Ovary (tissue), 9 donors: ENCODE data around the gene SULT6B1. TPM values are rescaled to one million over a fixed set of nuclear protein-coding genes. Genes with fewer than 3 reads are reported as not detected.
A peak's percentile ranks its signal among the peaks of the same experiment; 100 is the strongest.
"Not testable (repeated sequence)": the region's sequence is repeated elsewhere in the genome, so short reads cannot be mapped to it uniquely, and the experiment has no call there.

ENCODE experiments used
- DNase-seq, 5 donors: peaks; one replicate each; pipeline ENCODE4 v3.0.0-alpha.2; 2019 to 2020
- H3K27ac ChIP-seq, 2 donors: fragments of 200-600 bp; one replicate each; pipeline versions ENCODE4 v1.5.1 to v1.8.0; 2019 to 2022
- H3K27me3 ChIP-seq: fragments of 200-600 bp; one replicate; pipeline ENCODE4 v1.8.0; 2022
- H3K36me3 ChIP-seq: fragments of 200-600 bp; sonication (generic); one replicate; pipeline ENCODE4 v1.5.1; 2019
- H3K4me1 ChIP-seq: one replicate; pipeline ENCODE4 v1.8.1; 2013; ENCODE audit warnings: mild to moderate bottlenecking, moderate library complexity; ENCODE audit not compliant: insufficient read depth
- H3K4me3 ChIP-seq: fragments of 200-600 bp; sonication (generic); one replicate; pipeline ENCODE4 v1.5.1; 2017
- H3K9me3 ChIP-seq, 2 donors: fragments of 200-600 bp in 1 of 2; sonication (generic) in 1 of 2; one replicate each; pipeline versions ENCODE4 v1.5.1 to v1.8.1; 2013 to 2019; ENCODE audit warnings: mild to moderate bottlenecking in 1 of 2, moderate library complexity in 1 of 2
- CTCF ChIP-seq, 3 donors: fragments of 450-650 bp in 2 of 3; fragments of 200-600 bp in 1 of 3; IDR thresholded peaks; one replicate each; pipeline versions ENCODE4 v1.5.1 to v1.8.0; 2016 to 2022; ENCODE audit warnings: antibody characterized with exemption in 3 of 3, mild to moderate bottlenecking in 1 of 3
- EP300 ChIP-seq: sonication (generic); formaldehyde crosslinking; IDR thresholded peaks from one replicate; pipeline ENCODE4 v1.6.1; 2017; ENCODE audit warnings: antibody characterized with exemption
- POLR2A ChIP-seq: fragments of 450-650 bp; IDR thresholded peaks from one replicate; pipeline ENCODE4 v1.6.1; 2017; ENCODE audit warnings: antibody characterized with exemption, mild to moderate bottlenecking, moderate library complexity
- WGBS, 3 donors: extraction: QIAGEN DNeasy Blood & Tissue Kit in 1 of 3; methylation state at CpG; one replicate each; pipeline versions ENCODE4 v1.1.5 to v1.1.7; 2013 to 2017; 5-methylcytosine and 5-hydroxymethylcytosine counted together
- intact Hi-C, 4 donors: fragments of 100-400 bp; cut with DNase I; formaldehyde crosslinking; loops; one replicate each; pipeline versions ENCODE4 v1.11.0 to v1.15.1; 2022 to 2023
- polyA plus RNA-seq, 2 donors: library from polyadenylated mRNA; stranded (reverse); fragments of 200-250 nt in 1 of 2; fragments of 350-450 nt in 1 of 2; fragmentation: Illumina TruSeq in 1 of 2; extraction: RNeasy Lipid Tissue Mini Kit (QIAGEN cat#74804) in 1 of 2; gene quantifications; one replicate each; pipeline ENCODE4 v1.2.3, GENCODE V29; 2013 to 2014
- total RNA-seq, 7 donors: library from RNA; depleted of rRNA in 2 of 7; stranded (reverse); fragments of >200 nt in 2 of 7; fragmentation: NEBNext Ultra II Directional in 3 of 7; extraction: Animal tissue kit (Norgen Biotek cat#: 25700) in 3 of 7; gene quantifications; one replicate each; pipeline versions ENCODE4 v1.1.0 to v1.2.4, GENCODE V29; 2016 to 2023
- donor health status: DM: no; HTN: no; CAD: no; lungs with moderate emphysema.
- donor health status: DM: no; HTN: no; CAD: no.
- donor health status: Bipolar disorder and iron deficiency.
- donor health status: DM: yes; HTN: yes; CAD: no.
- donor health status: DM: no; HTN: no; CAD: no.
- donor health status: DM: yes; HTN: yes; CAD: no.

SULT6B1 gene
- total and polyA plus RNA-seq, 9 donors: not detected

DNA sequence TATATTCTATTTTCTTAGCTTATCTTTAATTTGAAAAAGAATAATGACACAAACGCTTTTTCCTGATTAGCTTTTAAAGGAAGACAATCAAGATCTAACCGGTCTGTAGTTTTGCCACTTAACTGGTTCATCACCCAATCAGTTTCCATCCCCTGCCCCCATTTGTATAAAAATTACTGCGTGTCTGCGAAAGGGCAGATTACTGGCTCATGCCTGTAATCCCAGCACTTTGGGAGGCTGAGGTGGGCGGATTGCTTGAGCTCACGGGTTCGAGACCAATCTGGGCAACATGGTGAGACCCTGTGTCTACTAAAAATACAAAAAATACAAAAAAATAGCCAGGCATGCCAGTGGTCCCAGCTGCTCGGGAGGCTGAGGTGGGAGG, 10.2 kb upstream of the SULT6B1 start:
- no peak overlapping the region for H3K27ac ChIP-seq
- H3K36me3 ChIP-seq: no peaks in the 10 kb centered on the region
- no peak overlapping the region for H3K4me3 ChIP-seq
- peaks cover 7% of the 10 kb centered on the region for H3K4me1 ChIP-seq
- 85 to 90% (median 88%) methylated on average over 8 of the region's 8 CpGs for WGBS, 3 donors
- H3K27me3 ChIP-seq: no peaks in the 10 kb centered on the region
- TF ChIP-seq POLR2A (no peak), EP300 (no peak), CTCF (IDR thresholded peaks at IDR 0.05) (no peak)
- no peak for DNase-seq
- intact Hi-C loops: no loop called here
- no peaks in the 10 kb centered on the region for H3K9me3 ChIP-seq

- Histone ChIP-seq H3K4me3 (peak within 1 kb of the TSS; percentile 93), H3K9me3 (no peaks in the 10 kb centered on the region), H3K27me3 (no peaks in the 10 kb centered on the region), H3K27ac (peak within 1 kb of the TSS; percentile 52 to 77), H3K36me3 (no peaks in the 10 kb centered on the region), H3K4me1 (peaks cover 7% of the 10 kb centered on the region)
- DNase-seq: peak; percentile 84 to 93 (median 90)
- TF ChIP-seq POLR2A (peak; percentile 84), CTCF (IDR thresholded peaks at IDR 0.05) (no peak)
- intact Hi-C loops: no loop called here
- 0 to 1% (median 1%) methylated on average over 67 to 72 of the region's 72 CpGs for WGBS, 3 donors
These were observed 8.1 kb upstream of the SULT6B1 start, which contains the start of gene CEBPZOS for GRCh38 chr2:37196320-37197195. CEBPZOS (plus strand) TSS chr2:37196496; CDS start chr2:37199705, 3,209 bp downstream.

DNA sequence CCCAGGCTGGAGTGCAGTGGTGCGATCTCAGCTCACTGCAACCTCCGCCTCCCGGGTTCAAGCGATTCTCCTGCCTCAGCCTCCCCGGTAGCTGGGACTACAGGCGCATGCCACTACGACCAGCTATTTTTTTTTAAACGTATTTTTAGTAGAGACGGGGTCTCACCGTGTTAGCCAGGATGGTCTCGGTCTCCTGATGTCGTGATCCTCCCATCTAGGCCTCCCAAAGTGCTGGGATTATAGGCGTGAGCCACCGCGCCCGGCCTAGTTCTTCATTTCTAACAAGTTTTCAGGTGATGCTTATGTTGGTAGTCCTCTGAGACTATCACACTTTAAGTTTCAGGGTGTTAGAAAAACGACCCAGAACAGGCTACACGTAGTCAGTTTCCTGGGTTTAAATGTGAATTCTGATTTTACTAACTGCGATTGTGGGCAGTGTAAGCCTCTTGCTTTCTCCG, 7.4 kb upstream of the SULT6B1 start:
- WGBS, 3 donors: 76 to 81% (median 78%) methylated on average over 20 of the region's 20 CpGs
- H3K36me3 ChIP-seq, H3K9me3 ChIP-seq, H3K4me1 ChIP-seq, intact Hi-C loops, H3K27me3 ChIP-seq: not testable (repeated sequence)
- peak in 2 of 5 donors; percentile 22 to 33 for DNase-seq
- peak overlapping the region; percentile 52 to 77 for H3K27ac ChIP-seq
- peak overlapping the region; percentile 93 for H3K4me3 ChIP-seq

DNA sequence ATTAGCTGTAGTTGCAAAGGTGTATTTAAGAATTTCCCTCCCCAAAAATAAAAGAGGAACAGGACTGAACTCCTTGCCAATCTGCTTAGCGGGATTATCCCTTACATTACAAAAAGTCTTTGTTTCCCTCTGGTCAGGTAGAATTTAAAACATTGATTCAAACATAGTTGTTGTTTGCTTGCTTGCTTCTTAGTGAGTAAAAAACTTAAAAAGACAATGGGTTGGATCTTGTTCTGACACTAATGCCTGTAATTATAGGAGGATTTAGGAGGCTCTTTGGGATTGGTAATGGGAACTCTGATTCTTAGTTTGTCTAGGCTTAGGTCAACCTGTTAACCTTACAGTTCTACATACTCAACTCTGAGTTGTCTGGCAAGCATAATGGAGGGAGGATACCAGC, 4.1 kb upstream of the SULT6B1 start:
- no peaks in the 10 kb centered on the region for H3K27me3 ChIP-seq
- TF ChIP-seq POLR2A (no peak), CTCF (IDR thresholded peaks at IDR 0.05) (no peak), EP300 (no peak)
- 91 to 96% (median 93%) methylated on average over 1 of the region's 1 CpG for WGBS, 3 donors
- H3K4me1 ChIP-seq: peaks cover 2% of the 10 kb centered on the region
- DNase-seq: no peak
- intact Hi-C loops: no loop called here
- H3K36me3 ChIP-seq: no peaks in the 10 kb centered on the region
- no peaks in the 10 kb centered on the region for H3K9me3 ChIP-seq
- H3K27ac ChIP-seq: no peak overlapping the region
- no peak overlapping the region for H3K4me3 ChIP-seq

- Histone ChIP-seq H3K4me3 (no peak overlapping the region), H3K27me3 (no peaks in the 10 kb centered on the region), H3K27ac (no peak overlapping the region), H3K9me3 (no peaks in the 10 kb centered on the region), H3K4me1 (no peaks in the 10 kb centered on the region), H3K36me3 (no peaks in the 10 kb centered on the region)
- intact Hi-C loops: no loop called here
- 76 to 79% (median 77%) methylated on average over 6 of the region's 6 CpGs for WGBS, 3 donors
- no peak for DNase-seq
- TF ChIP-seq POLR2A (no peak), CTCF (IDR thresholded peaks at IDR 0.05) (no peak), EP300 (no peak)
These were observed 3.3 kb upstream of the SULT6B1 start for GRCh38 chr2:37191747-37192146.
